ENCODE data around the gene SCN9A.
"Not testable (repeated sequence)": the region's sequence is repeated elsewhere in the genome, so short reads cannot be mapped to it uniquely, and the experiment has no call there.

SCN9A gene

DNA sequence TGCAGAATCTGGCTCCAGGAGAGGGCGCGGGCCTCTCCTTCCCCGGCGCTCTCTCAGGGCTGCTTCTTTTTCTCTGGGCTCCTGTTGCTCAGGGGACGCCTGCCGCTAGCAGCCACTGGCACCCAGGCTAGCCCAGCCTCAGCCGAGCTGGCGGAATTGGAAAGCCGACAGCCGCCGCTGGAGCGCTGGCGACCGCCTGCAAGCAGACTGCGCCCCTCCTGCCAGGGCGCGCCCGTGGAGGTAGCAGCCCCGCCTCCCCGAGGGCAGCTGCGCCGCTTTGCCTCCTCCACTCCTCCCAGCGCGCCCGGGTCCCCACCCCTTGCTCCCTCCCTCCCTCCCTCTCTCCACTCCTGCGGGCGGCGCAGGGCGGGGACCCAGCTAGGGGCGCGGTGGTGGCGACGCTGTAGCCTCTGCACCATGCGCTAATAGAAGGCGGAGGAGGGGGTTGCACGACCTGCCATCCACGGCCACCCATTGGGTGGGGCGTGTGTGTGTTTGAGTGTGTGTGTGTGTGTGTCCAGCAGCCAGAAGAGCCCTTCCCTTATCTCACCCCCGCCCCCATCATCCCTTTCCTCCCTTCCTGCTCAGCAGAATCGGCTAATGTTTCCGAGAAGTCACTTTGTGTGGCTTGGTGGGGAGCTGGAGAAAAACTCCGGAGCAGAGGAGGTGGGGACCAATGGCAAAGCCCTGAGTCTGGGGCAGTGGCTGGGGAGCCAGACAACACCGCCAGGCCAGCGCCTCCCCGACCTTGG, at the start of gene SCN9A:
Gene SCN9A (minus strand): TSS at position 209 of the 752 bp plus-strand sequence. CDS start 64,188 bp downstream, outside the sequence.
- ATAC-seq (replicated peaks) = peak; percentile 62 to 67
- peak; percentile 1 for DNase-seq
- Mint-ChIP-seq H3K4me1 (peaks cover 8 to 16% of the 10 kb centered on the region in 2 donors), H3K27ac (no peak within 1 kb of the TSS), H3K27me3 (peaks cover 36 to 51% of the 10 kb centered on the region in 2 donors), H3K4me3 (peak within 1 kb of the TSS; percentile 69 to 82), H3K9me3 (no peaks in the 10 kb centered on the region), H3K36me3 (no peaks in the 10 kb centered on the region)

GRCh38 chr2:166424841-166425240, 49.1 kb upstream of the SCN9A start:
- Mint-ChIP-seq H3K9me3 (no peaks in the 10 kb centered on the region), H3K27ac (no peak overlapping the region), H3K4me3 (no peak overlapping the region), H3K27me3 (no peaks in the 10 kb centered on the region), H3K4me1 (no peaks in the 10 kb centered on the region), H3K36me3 (no peaks in the 10 kb centered on the region)
- no peak for DNase-seq
- no peak for ATAC-seq (replicated peaks)

DNA sequence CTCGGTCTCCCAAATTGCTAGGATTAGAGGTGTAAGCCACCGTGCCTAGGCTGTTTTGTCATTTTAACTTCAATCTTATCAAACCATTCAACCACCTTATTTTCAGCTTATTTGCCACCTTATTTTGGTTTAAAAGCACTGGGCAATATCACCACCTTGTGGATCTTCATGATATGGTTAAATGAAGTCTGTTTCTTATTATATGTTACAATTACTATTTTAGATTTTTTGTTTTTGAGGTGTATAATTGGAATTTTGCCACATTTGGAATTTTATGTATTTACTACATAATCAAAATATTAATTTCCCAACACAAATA, 43.8 kb upstream of the SCN9A start:
- Mint-ChIP-seq H3K4me3 (no peak overlapping the region), H3K27me3 (no peaks in the 10 kb centered on the region), H3K4me1 (no peaks in the 10 kb centered on the region), H3K27ac (no peak overlapping the region), H3K36me3 (no peaks in the 10 kb centered on the region), H3K9me3 (no peaks in the 10 kb centered on the region)
- DNase-seq (no peak), ATAC-seq (replicated peaks) (no peak)

DNA sequence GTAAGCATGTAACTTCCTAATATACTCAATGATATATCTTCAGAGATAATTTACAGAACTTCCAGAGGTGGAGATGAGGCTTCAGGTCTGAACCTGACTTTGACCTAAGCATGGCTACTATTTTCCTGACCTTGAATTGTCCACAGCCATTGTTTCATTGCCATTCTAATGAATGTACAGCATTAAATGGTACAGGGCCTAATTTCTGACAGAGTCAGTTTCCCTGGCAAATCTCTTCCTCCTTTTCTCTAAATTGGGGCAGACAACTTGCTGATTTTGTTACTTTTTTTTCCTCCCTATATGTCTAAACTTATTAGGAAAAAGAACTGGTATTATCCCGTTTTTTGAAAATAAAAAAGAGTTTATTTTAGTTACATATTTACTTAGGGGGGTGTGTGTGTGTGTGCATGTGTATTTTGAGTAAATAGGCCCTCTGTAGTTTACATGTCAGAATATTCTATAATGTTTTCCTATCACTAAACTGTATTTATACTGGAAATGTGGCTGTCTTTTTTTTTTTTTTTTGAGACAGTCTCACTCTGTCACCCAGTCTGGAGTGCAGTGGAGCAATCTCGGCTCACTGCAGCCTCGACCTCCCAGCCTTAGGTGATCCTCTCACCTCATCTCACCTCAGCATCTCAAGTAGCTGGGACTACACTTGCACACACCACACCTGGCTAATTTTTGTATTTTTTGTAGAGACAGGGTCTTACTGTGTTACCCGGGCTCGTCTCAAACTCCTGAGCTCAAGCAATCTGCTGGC, 43.3 kb upstream of the SCN9A start:
- Mint-ChIP-seq H3K9me3 (no peaks in the 10 kb centered on the region), H3K4me3 (no peak overlapping the region), H3K4me1 (no peaks in the 10 kb centered on the region), H3K27me3 (no peaks in the 10 kb centered on the region), H3K36me3 (no peaks in the 10 kb centered on the region), H3K27ac (no peak overlapping the region)
- no peak for ATAC-seq (replicated peaks)
- no peak for DNase-seq

GRCh38 chr2:166417669-166418068, 41.9 kb upstream of the SCN9A start:
- ATAC-seq (replicated peaks) = no peak
- H3K27me3 Mint-ChIP-seq = no peaks in the 10 kb centered on the region
- no peak for DNase-seq
- no peaks in the 10 kb centered on the region for H3K4me1 Mint-ChIP-seq
- H3K9me3 Mint-ChIP-seq = no peaks in the 10 kb centered on the region
- no peaks in the 10 kb centered on the region for H3K36me3 Mint-ChIP-seq
- no peak overlapping the region for H3K27ac Mint-ChIP-seq
- no peak overlapping the region for H3K4me3 Mint-ChIP-seq

- no peak for ATAC-seq (replicated peaks)
- no peaks in the 10 kb centered on the region for H3K4me1 Mint-ChIP-seq
- H3K9me3 Mint-ChIP-seq = no peaks in the 10 kb centered on the region
- H3K27me3 Mint-ChIP-seq = no peaks in the 10 kb centered on the region
- H3K27ac Mint-ChIP-seq = no peak overlapping the region
- H3K4me3 Mint-ChIP-seq = no peak overlapping the region
- no peak for DNase-seq
- no peaks in the 10 kb centered on the region for H3K36me3 Mint-ChIP-seq
Measured at GRCh38 chr2:166413255-166413654, 37.5 kb upstream of the SCN9A start.

DNA sequence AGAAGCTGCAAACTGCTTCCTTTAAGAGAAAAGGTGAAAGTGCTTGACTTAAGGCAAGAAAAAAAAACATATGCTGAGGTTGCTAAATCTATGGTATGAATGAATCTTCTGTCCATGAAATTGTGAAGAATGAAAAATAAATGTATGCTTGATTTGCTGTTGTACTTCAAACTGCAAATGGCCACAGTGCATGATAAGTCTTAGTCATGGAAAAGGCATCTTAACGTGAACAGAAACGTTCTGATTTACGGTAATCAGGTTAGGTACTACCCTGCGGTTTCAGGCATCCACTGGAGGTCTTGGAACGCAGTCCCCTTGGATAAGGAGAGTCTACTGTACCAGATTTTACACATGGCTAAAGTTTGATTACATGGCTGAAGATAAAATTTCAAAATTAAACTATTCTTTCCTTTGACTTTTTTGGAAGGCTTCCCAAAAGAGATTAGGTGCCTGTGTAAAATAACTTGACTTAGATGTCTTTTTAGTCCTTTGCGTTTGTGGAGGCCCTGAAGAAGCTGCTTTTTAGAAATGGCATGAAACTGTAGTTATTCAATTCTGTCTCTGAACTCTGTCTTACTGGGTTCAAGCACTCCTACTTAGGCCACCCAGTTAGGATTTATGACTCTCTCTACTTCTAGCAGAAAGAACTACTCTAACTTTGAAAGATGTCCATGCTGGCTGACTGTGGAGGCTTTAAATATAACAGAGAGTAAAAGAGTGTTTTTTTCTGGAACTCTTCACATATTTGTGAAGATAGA, 35.9 kb upstream of the SCN9A start:
- Mint-ChIP-seq H3K27me3 (no peaks in the 10 kb centered on the region), H3K4me3 (no peak overlapping the region), H3K4me1 (peaks cover 0 to 2% of the 10 kb centered on the region in 2 donors), H3K36me3 (no peaks in the 10 kb centered on the region), H3K9me3 (no peaks in the 10 kb centered on the region), H3K27ac (no peak overlapping the region)
- ATAC-seq (replicated peaks) (no peak), DNase-seq (no peak)

- Mint-ChIP-seq H3K9me3 (no peaks in the 10 kb centered on the region), H3K27me3 (no peaks in the 10 kb centered on the region), H3K36me3 (no peaks in the 10 kb centered on the region), H3K4me3 (no peak overlapping the region), H3K4me1 (peaks cover 0 to 2% of the 10 kb centered on the region in 2 donors), H3K27ac (no peak overlapping the region)
- DNase-seq (no peak), ATAC-seq (replicated peaks) (no peak)
Measured at GRCh38 chr2:166410828-166411472, 35.2 kb upstream of the SCN9A start.

DNA sequence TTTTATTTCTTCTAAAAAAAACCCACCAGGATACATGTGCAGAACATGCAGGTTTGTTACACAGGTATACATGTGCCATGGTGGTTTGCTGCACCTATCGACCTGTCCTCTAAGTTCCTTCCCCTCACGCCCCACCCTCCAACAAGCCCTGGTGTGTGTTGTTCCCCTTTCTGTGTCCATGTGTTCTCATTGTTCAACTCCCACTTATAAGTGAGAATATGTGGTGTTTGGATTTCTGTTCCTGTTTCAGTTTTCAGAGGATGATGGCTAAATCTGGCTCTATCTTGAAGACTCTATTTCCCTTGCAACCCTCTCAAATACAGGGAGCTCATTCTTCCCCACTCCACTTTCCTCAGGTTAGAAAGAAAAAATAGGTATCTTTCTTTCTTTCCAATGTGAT, 32.0 kb upstream of the SCN9A start:
- H3K4me3 Mint-ChIP-seq; ATAC-seq (replicated peaks); H3K9me3 Mint-ChIP-seq: not testable (repeated sequence)

DNA sequence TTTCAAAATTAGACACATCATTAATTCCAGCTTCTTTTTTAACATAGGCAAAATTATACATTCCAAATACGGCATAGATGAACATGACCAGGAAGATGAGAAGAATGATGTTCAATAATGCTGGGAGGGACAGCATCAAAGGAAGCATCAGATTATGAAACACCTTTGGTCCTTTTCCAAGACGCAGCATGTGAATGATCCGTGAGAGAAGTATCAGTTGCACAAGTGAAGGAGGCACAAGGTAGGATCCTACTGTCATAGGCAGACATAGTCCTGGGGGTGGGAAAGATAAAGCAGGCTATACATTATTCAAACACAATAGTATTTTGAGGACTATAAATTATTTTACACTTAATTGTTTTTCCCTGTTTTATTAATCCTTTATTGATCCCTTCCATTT, 30.6 kb upstream of the SCN9A start:
- Mint-ChIP-seq H3K27ac (no peak overlapping the region), H3K9me3 (no peaks in the 10 kb centered on the region), H3K4me3 (no peak overlapping the region), H3K36me3 (no peaks in the 10 kb centered on the region), H3K27me3 (no peaks in the 10 kb centered on the region), H3K4me1 (peaks cover 0 to 2% of the 10 kb centered on the region in 2 donors)
- DNase-seq (no peak), ATAC-seq (replicated peaks) (no peak)

More for the DNA sequence above, 32.0 kb upstream of the SCN9A start:
- not testable (repeated sequence) for H3K27ac Mint-ChIP-seq, DNase-seq, H3K4me1 Mint-ChIP-seq, H3K36me3 Mint-ChIP-seq, H3K27me3 Mint-ChIP-seq

DNA sequence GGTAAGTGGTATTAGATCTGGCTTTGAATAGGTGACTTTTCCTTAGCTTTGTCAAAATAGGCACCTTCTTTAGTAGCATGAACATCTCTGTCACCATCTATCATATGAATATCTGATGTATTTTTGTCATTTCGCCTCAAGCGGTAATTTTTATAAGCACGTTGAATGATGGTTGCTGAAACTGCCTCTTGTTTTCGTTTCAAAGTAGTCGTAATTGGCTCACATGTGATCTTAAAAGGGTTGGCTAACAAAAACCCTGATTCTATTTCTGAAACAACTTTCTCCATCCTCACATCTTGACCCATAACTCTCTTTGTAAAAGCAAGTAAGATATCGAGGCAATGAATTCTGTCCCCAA, 29.8 kb upstream of the SCN9A start:
- Mint-ChIP-seq H3K27me3 (no peaks in the 10 kb centered on the region), H3K4me3 (no peak overlapping the region), H3K27ac (no peak overlapping the region), H3K9me3 (no peaks in the 10 kb centered on the region), H3K4me1 (peaks cover 0 to 2% of the 10 kb centered on the region in 2 donors), H3K36me3 (no peaks in the 10 kb centered on the region)
- no peak for DNase-seq
- ATAC-seq (replicated peaks) = no peak

- Mint-ChIP-seq H3K27me3 (no peaks in the 10 kb centered on the region), H3K36me3 (no peaks in the 10 kb centered on the region), H3K4me3 (no peak overlapping the region), H3K9me3 (no peaks in the 10 kb centered on the region), H3K4me1 (peaks cover 0 to 2% of the 10 kb centered on the region in 2 donors), H3K27ac (no peak overlapping the region)
- DNase-seq (no peak), ATAC-seq (replicated peaks) (no peak)
Measured at GRCh38 chr2:166404831-166405568, 29.3 kb upstream of the SCN9A start.

GRCh38 chr2:166394245-166394644, 18.5 kb upstream of the SCN9A start:
- Mint-ChIP-seq H3K4me1 (no peaks in the 10 kb centered on the region), H3K9me3 (no peaks in the 10 kb centered on the region), H3K36me3 (no peaks in the 10 kb centered on the region), H3K4me3 (no peak overlapping the region), H3K27ac (no peak overlapping the region), H3K27me3 (peaks cover 0 to 8% of the 10 kb centered on the region in 2 donors)
- DNase-seq (no peak), ATAC-seq (replicated peaks) (no peak)

DNA sequence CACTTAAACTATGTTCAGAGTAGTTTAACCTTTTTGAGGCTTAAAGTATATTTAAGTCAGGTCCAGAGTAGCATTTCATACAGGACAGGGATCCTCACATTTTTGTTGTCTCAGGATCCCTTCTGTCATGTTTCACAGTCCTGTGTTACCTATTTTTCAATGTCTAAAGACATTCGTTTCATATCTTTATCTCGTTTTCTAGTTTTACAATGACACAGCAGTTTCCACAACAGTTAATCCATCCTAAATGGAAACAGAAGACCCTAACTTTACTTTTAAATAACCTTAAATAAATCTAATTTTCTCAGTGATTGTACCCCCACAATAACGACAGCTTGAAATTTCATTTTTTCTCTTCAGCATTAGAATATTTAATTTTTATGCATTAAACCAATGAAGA, 17.3 kb upstream of the SCN9A start:
- no peaks in the 10 kb centered on the region for H3K9me3 Mint-ChIP-seq
- ATAC-seq (replicated peaks) = no peak
- no peak overlapping the region for H3K4me3 Mint-ChIP-seq
- H3K36me3 Mint-ChIP-seq = no peaks in the 10 kb centered on the region
- peaks cover 0 to 8% of the 10 kb centered on the region in 2 donors for H3K27me3 Mint-ChIP-seq
- no peak overlapping the region for H3K27ac Mint-ChIP-seq
- DNase-seq = no peak
- H3K4me1 Mint-ChIP-seq = no peaks in the 10 kb centered on the region

Measured in stimulated activated naive B cell treated with anti-CD40 and anti-IgM and Interleukin-4, amounts not matched to agents 10 μg/mL and 1 μg/mL and 100 μg/mL, for 72 hours (primary cell).